IMR-90 (cell line): Measurements from ENCODE around the gene ZBTB25. TPM values are rescaled to one million over a fixed set of nuclear protein-coding genes. Genes with fewer than 3 reads are reported as not detected.

ENCODE experiments used
- ATAC-seq: fragments of 200-7000 bp; cut with Tn5 transposase; 2 replicates; pipeline ENCODE4 v1.9.1; 2020; ENCODE audit warnings: low read depth, mild to moderate bottlenecking, moderate library complexity
- BruUV-seq: library from RNA; stranded (reverse); fragments of 400-500 nt; replicated peaks from 2 replicates; lab custom pipeline; 2021; lab: Mats Ljungman, UMichigan
- CTCF ChIA-PET: fragments of 300-600 bp; formaldehyde crosslinking; extraction: SDS; loops from one replicate; lab custom pipeline; 2021; ENCODE audit warnings: antibody characterized with exemption; lab: Yijun Ruan, JAX
- POLR2A ChIA-PET: fragments of 300-600 bp; sonication (Branson Sonifier 250); formaldehyde crosslinking; loops from one replicate; lab custom pipeline; 2022; ENCODE audit warnings: antibody characterized with exemption; ENCODE audit not compliant: unreplicated experiment; lab: Charles Lee
- DNase-seq: peaks from one replicate; pipeline ENCODE4 v3.0.0; 2013
- H2AFZ ChIP-seq: replicated peaks from 2 replicates; pipeline ENCODE3; 2013; ENCODE audit warnings: low read length, mild to moderate bottlenecking; ENCODE audit not compliant: poor library complexity
- H2AK5ac ChIP-seq: 2 replicates; pipeline ENCODE4 v1.6.1; 2013; ENCODE audit warnings: low read depth, low read length, inconsistent platforms
- H2AK9ac ChIP-seq: replicated peaks from 2 replicates; pipeline ENCODE3; 2013; ENCODE audit warnings: mild to moderate bottlenecking, low read depth, low read length, moderate library complexity; ENCODE audit not compliant: poor library complexity
- H2BK120ac ChIP-seq: 2 replicates; pipeline ENCODE4 v1.6.1; 2013; ENCODE audit warnings: low read depth, low read length, inconsistent platforms
- H2BK15ac ChIP-seq: 3 replicates; pipeline ENCODE4 v1.6.1; 2013; ENCODE audit warnings: low read depth, low read length, inconsistent platforms
- H2BK20ac ChIP-seq: 2 replicates; pipeline ENCODE4 v1.6.1; 2013; ENCODE audit warnings: low read depth, mild to moderate bottlenecking, inconsistent platforms, low read length, moderate library complexity
- H2BK5ac ChIP-seq: 2 replicates; pipeline ENCODE4 v1.6.1; 2013; ENCODE audit warnings: mild to moderate bottlenecking, low read depth, low read length, inconsistent platforms; ENCODE audit not compliant: poor library complexity, severe bottlenecking
- H3K14ac ChIP-seq: replicated peaks from 2 replicates; pipeline ENCODE4 v1.6.1; 2013; ENCODE audit warnings: low read depth, low read length, inconsistent platforms
- H3K18ac ChIP-seq: 2 replicates; pipeline ENCODE4 v1.6.1; 2013; ENCODE audit warnings: low read depth, low read length, control low read depth
- H3K23ac ChIP-seq: 2 replicates; pipeline ENCODE4 v1.6.1; 2013; ENCODE audit warnings: low read depth, low read length, inconsistent platforms
- H3K27ac ChIP-seq: 2 replicates; pipeline ENCODE4 v1.5.1; 2013; ENCODE audit warnings: mild to moderate bottlenecking, control low read depth, low read length; ENCODE audit not compliant: insufficient read depth
- H3K27me3 ChIP-seq: 2 replicates; pipeline ENCODE4 v1.6.1; 2013; ENCODE audit warnings: low read length; ENCODE audit not compliant: control insufficient read depth, insufficient read depth
- H3K36me3 ChIP-seq: 2 replicates; pipeline ENCODE4 v1.6.1; 2013; ENCODE audit warnings: low read length, mixed read lengths; ENCODE audit not compliant: control insufficient read depth, insufficient read depth
- H3K4ac ChIP-seq: 2 replicates; pipeline ENCODE4 v1.6.1; 2013; ENCODE audit warnings: low read depth, low read length, inconsistent platforms
- H3K4me1 ChIP-seq: 2 replicates; pipeline ENCODE4 v1.6.1; 2013; ENCODE audit warnings: low read length, mixed read lengths; ENCODE audit not compliant: control insufficient read depth, insufficient read depth
- H3K4me2 ChIP-seq: 2 replicates; pipeline ENCODE4 v1.6.1; 2013; ENCODE audit warnings: low read depth, mild to moderate bottlenecking, control low read depth, low read length, moderate library complexity
- H3K4me3 ChIP-seq: 2 replicates; pipeline ENCODE4 v1.5.1; 2013; ENCODE audit warnings: low read depth, mild to moderate bottlenecking, control low read depth, low read length, moderate library complexity; ENCODE audit not compliant: insufficient read depth
- H3K56ac ChIP-seq: 2 replicates; pipeline ENCODE4 v1.6.1; 2013; ENCODE audit warnings: low read length, inconsistent platforms; ENCODE audit not compliant: insufficient read depth; ENCODE audit errors: extremely low read depth
- H3K79me1 ChIP-seq, 2 experiments: 2 replicates each; pipeline ENCODE4 v1.6.1; 2013; ENCODE audit warnings: low read length in 2 of 2, inconsistent platforms in 1 of 2, low read depth in 1 of 2
- H3K9ac ChIP-seq: 2 replicates; pipeline ENCODE4 v1.6.1; 2013; ENCODE audit warnings: low read depth, low read length, control low read depth
- H3K9me1 ChIP-seq: 2 replicates; pipeline ENCODE4 v1.6.1; 2013; ENCODE audit warnings: low read length, inconsistent platforms; ENCODE audit not compliant: insufficient read depth
- H3K9me3 ChIP-seq: 2 replicates; pipeline ENCODE4 v1.6.1; 2013; ENCODE audit warnings: low read length; ENCODE audit not compliant: control insufficient read depth, insufficient read depth
- H4K20me1 ChIP-seq: 2 replicates; pipeline ENCODE4 v1.6.1; 2013; ENCODE audit warnings: low read length, inconsistent platforms; ENCODE audit not compliant: insufficient read depth
- H4K5ac ChIP-seq: 2 replicates; pipeline ENCODE4 v1.6.1; 2013; ENCODE audit warnings: mild to moderate bottlenecking, low read depth, low read length, control low read depth
- H4K8ac ChIP-seq, 2 experiments: 2 replicates each; pipeline ENCODE4 v1.6.1; 2013; ENCODE audit warnings: low read depth in 2 of 2, low read length in 2 of 2, control low read depth in 1 of 2, inconsistent platforms in 1 of 2
- H4K91ac ChIP-seq: 2 replicates; pipeline ENCODE4 v1.6.1; 2013; ENCODE audit warnings: low read depth, low read length, inconsistent platforms; ENCODE audit not compliant: insufficient read depth
- CEBPB ChIP-seq: IDR thresholded peaks from 2 replicates; pipeline ENCODE4 v1.6.1; 2012; ENCODE audit warnings: low read depth, low read length, improper control_type of control experiment
- FOS ChIP-seq: fragments of 150-350 bp; IDR thresholded peaks from 2 replicates; pipeline ENCODE4 v1.6.1; 2016; ENCODE audit warnings: low read depth, low read length
- MAFK ChIP-seq: IDR thresholded peaks from 2 replicates; pipeline ENCODE4 v1.6.1; 2012; ENCODE audit warnings: low read depth, low read length, improper control_type of control experiment
- MXI1 ChIP-seq: IDR thresholded peaks from 2 replicates; pipeline ENCODE4 v1.6.1; 2012; ENCODE audit warnings: low read depth, mild to moderate bottlenecking, low read length, moderate library complexity, borderline replicate concordance
- NFE2L2 ChIP-seq: fragments of 150-350 bp; IDR thresholded peaks from 2 replicates; pipeline ENCODE4 v1.6.1; 2016; ENCODE audit warnings: low read depth, mild to moderate bottlenecking, low read length
- POLR2A ChIP-seq: IDR thresholded peaks from 2 replicates; pipeline ENCODE4 v1.6.1; 2012; ENCODE audit warnings: mild to moderate bottlenecking, low read depth, low read length
- RAD21 ChIP-seq: IDR thresholded peaks from 2 replicates; pipeline ENCODE4 v1.6.1; 2012; ENCODE audit warnings: low read length, improper control_type of control experiment
- RCOR1 ChIP-seq: IDR thresholded peaks from 2 replicates; pipeline ENCODE4 v1.6.1; 2012; ENCODE audit warnings: mild to moderate bottlenecking, low read length, improper control_type of control experiment; ENCODE audit not compliant: insufficient replicate concordance
- RFX5 ChIP-seq: IDR thresholded peaks from 2 replicates; pipeline ENCODE4 v1.8.0; 2012; ENCODE audit warnings: low read depth, mild to moderate bottlenecking, low read length, moderate library complexity
- SMC3 ChIP-seq: fragments of 150-350 bp; IDR thresholded peaks from 2 replicates; pipeline ENCODE4 v1.6.1; 2016; ENCODE audit warnings: low read depth, mild to moderate bottlenecking, antibody characterized with exemption, low read length, moderate library complexity
- WGBS, 2 experiments: methylation state at CpG; one replicate each; pipeline versions ENCODE4 v1.1.5 to v1.1.7; 2013; ENCODE audit warnings: missing lambda C conversion rate in 2 of 2; ENCODE audit not compliant: insufficient read length in 1 of 2; ENCODE audit errors: extremely low coverage in 2 of 2; 5-methylcytosine and 5-hydroxymethylcytosine counted together
- dilution Hi-C: fragments of 300-500 bp; cut with HindIII; formaldehyde crosslinking; loops from one replicate; pipeline ENCODE4 v1.14.3; 2018; ENCODE audit warnings: low sequenced_read_pairs; ENCODE audit not compliant: unreplicated experiment
- in situ Hi-C: fragments of 300-500 bp; cut with MboI; formaldehyde crosslinking; loops from 3 replicates; pipeline ENCODE4 v1.14.3; 2019; ENCODE audit warnings: low sequenced_read_pairs, inconsistent platforms, mixed read lengths
- intact Hi-C: fragments of 100-400 bp; cut with micrococcal nuclease; formaldehyde crosslinking; loops from 2 replicates; pipeline ENCODE4 v1.10.0; 2022
- polyA plus RNA-seq, 3 experiments: library from polyadenylated mRNA; depleted of rRNA; stranded (reverse); fragments of >200 nt; gene quantifications; 2 replicates each; pipeline ENCODE4 v1.2.3, GENCODE V29; 2012; ENCODE audit warnings: low replicate concordance in 1 of 3
- total RNA-seq: library from RNA; depleted of rRNA; stranded (reverse); fragments of >200 nt; gene quantifications from 2 replicates; pipeline ENCODE4 v1.2.3, GENCODE V29; 2012
- TF ChIP-seq, protein P1 (sequence below): fragments of 150-350 bp; IDR thresholded peaks from 2 replicates; pipeline ENCODE4 v1.6.1; 2016; ENCODE audit warnings: low read depth, mild to moderate bottlenecking, low read length, moderate library complexity, borderline replicate concordance
- TF ChIP-seq, protein P2 (sequence below): fragments of 150-350 bp; IDR thresholded peaks from 2 replicates; pipeline ENCODE4 v1.6.1; 2017; ENCODE audit warnings: mild to moderate bottlenecking, antibody characterized with exemption, low read length, low read depth
- TF ChIP-seq, protein P3 (sequence below): conservative IDR thresholded peaks from 2 replicates; pipeline ENCODE4 v1.5.1; 2012; ENCODE audit warnings: mild to moderate bottlenecking, low read depth, low read length, improper control_type of control experiment

ZBTB25 gene
- total and polyA plus RNA-seq, 2 of the 4 experiments (the other 2 are of a cell fraction): 4.4 to 6.6 TPM

DNA sequence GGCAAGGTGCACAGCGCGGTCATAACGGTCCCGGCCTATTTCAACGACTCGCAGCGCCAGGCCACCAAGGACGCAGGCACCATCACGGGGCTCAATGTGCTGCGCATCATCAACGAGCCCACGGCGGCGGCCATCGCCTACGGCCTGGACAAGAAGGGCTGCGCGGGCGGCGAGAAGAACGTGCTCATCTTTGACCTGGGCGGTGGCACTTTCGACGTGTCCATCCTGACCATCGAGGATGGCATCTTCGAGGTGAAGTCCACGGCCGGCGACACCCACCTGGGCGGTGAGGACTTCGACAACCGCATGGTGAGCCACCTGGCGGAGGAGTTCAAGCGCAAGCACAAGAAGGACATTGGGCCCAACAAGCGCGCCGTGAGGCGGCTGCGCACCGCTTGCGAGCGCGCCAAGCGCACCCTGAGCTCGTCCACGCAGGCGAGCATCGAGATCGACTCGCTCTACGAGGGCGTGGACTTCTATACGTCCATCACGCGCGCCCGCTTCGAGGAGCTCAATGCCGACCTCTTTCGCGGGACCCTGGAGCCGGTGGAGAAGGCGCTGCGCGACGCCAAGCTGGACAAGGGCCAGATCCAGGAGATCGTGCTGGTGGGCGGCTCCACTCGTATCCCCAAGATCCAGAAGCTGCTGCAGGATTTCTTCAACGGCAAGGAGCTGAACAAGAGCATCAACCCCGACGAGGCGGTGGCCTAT lies 37.8 kb upstream of the ZBTB25 start:
- Histone ChIP-seq H4K5ac (peak overlapping the region; percentile 16; the same call in 1 of the 2 replicates), H3K4ac (peak overlapping the region; percentile 73; the same call in 1 of the 2 replicates), H3K23ac (peak overlapping the region; percentile 94), H3K9me3 (peaks cover 11% of the 10 kb centered on the region), H2BK20ac (no peak overlapping the region), H4K91ac (peak overlapping the region; percentile 17; the same call in 1 of the 2 replicates), H2AFZ (peak overlapping the region; percentile 91), H4K20me1 (no peaks in the 10 kb centered on the region; the same call in none of the 2 replicates), H2AK5ac (peak overlapping the region; percentile 94), H3K79me1 (peaks cover 15 to 27% of the 10 kb centered on the region in 2 experiments; a peak in 3 of 4 replicates), H3K4me1 (no peaks in the 10 kb centered on the region; the same call in 1 of the 2 replicates), H2BK5ac (no peak overlapping the region), H2AK9ac (peak overlapping the region; percentile 60), H3K9ac (no peak overlapping the region), H3K14ac (peak overlapping the region; percentile 82; the same call in 1 of the 2 replicates), H3K27ac (no peak overlapping the region), H2BK120ac (peak overlapping the region; percentile 58; the same call in 1 of the 2 replicates), H3K9me1 (peaks cover 12% of the 10 kb centered on the region; the same call in 1 of the 2 replicates), H3K56ac (no peak overlapping the region), H3K4me2 (peak overlapping the region; percentile 70), H4K8ac (peak overlapping the region; percentile 7 to 59; a peak in 3 of 4 replicates), H3K27me3 (no peaks in the 10 kb centered on the region), H3K18ac (no peak overlapping the region), H2BK15ac (no peak overlapping the region), H3K36me3 (no peaks in the 10 kb centered on the region), H3K4me3 (peak overlapping the region; percentile 67)
- no peak for DNase-seq
- intact Hi-C loops (loop anchor here (2.0 to 5.0 kb wide), 3 partner anchors 71 to 103 kb away; no protein-coding TSS in a partner anchor), in situ Hi-C loops (loop anchor here (5.0 to 25.0 kb wide), 2 partner anchors 91 to 371 kb away; partner anchors contain the start of gene CHURC1), dilution Hi-C loops (no loop called here)
- CTCF ChIA-PET: interaction anchor here (1.8 kb wide), 1 partner anchor 95 kb away, joined by 13 read pairs; no protein-coding TSS in a partner anchor
- no peak for TF ChIP-seq FOS
- TF ChIP-seq, protein P1, sequence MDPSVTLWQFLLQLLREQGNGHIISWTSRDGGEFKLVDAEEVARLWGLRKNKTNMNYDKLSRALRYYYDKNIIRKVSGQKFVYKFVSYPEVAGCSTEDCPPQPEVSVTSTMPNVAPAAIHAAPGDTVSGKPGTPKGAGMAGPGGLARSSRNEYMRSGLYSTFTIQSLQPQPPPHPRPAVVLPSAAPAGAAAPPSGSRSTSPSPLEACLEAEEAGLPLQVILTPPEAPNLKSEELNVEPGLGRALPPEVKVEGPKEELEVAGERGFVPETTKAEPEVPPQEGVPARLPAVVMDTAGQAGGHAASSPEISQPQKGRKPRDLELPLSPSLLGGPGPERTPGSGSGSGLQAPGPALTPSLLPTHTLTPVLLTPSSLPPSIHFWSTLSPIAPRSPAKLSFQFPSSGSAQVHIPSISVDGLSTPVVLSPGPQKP: no peak
- TF ChIP-seq RAD21: no peak
- no peak for TF ChIP-seq MXI1
- no peak for TF ChIP-seq POLR2A
- TF ChIP-seq SMC3: no peak
- no peak for TF ChIP-seq NFE2L2
- TF ChIP-seq MAFK: no peak
- TF ChIP-seq CEBPB: no peak
- TF ChIP-seq RFX5: no peak
- no peak for TF ChIP-seq RCOR1
- TF ChIP-seq, protein P2, sequence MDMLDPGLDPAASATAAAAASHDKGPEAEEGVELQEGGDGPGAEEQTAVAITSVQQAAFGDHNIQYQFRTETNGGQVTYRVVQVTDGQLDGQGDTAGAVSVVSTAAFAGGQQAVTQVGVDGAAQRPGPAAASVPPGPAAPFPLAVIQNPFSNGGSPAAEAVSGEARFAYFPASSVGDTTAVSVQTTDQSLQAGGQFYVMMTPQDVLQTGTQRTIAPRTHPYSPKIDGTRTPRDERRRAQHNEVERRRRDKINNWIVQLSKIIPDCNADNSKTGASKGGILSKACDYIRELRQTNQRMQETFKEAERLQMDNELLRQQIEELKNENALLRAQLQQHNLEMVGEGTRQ: no peak
- TF ChIP-seq, protein P3, sequence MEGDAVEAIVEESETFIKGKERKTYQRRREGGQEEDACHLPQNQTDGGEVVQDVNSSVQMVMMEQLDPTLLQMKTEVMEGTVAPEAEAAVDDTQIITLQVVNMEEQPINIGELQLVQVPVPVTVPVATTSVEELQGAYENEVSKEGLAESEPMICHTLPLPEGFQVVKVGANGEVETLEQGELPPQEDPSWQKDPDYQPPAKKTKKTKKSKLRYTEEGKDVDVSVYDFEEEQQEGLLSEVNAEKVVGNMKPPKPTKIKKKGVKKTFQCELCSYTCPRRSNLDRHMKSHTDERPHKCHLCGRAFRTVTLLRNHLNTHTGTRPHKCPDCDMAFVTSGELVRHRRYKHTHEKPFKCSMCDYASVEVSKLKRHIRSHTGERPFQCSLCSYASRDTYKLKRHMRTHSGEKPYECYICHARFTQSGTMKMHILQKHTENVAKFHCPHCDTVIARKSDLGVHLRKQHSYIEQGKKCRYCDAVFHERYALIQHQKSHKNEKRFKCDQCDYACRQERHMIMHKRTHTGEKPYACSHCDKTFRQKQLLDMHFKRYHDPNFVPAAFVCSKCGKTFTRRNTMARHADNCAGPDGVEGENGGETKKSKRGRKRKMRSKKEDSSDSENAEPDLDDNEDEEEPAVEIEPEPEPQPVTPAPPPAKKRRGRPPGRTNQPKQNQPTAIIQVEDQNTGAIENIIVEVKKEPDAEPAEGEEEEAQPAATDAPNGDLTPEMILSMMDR: no peak
- POLR2A ChIA-PET: interaction anchor here (0.9 to 1.2 kb wide), 2 partner anchors 32 to 88 kb away, joined by 3 read pairs; no protein-coding TSS in a partner anchor
- no TSS peak for BruUV-seq
- 33% methylated on average over 62 of the region's 73 CpGs; no CpG with 5 or more reads in 1 of the 2 experiments for WGBS, 2 experiments
- ATAC-seq: no peak
